K562 (cell line): ENCODE data around the gene FNDC4. TPM values are rescaled to one million over a fixed set of nuclear protein-coding genes. Genes with fewer than 3 reads are reported as not detected.

ENCODE experiments used
- ATAC-seq: fragments of 200-7000 bp; cut with Tn5 transposase; 3 replicates; pipeline ENCODE4 v1.9.1; 2020; ENCODE audit warnings: moderate library complexity
- BruUV-seq: library from RNA; stranded (reverse); fragments of 400-500 nt; replicated peaks from 2 replicates; lab custom pipeline; 2021; lab: Mats Ljungman, UMichigan
- CTCF ChIA-PET: fragments of 300-600 bp; formaldehyde crosslinking; extraction: SDS; loops from one replicate; lab custom pipeline; 2021; ENCODE audit warnings: low intra/inter-chr PET ratio; lab: Yijun Ruan, JAX
- POLR2A ChIA-PET: fragments of 300-600, 350-650 bp; sonication (Branson Sonifier 250); formaldehyde crosslinking; extraction: SDS; loops from one replicate; lab custom pipeline; 2021; ENCODE audit warnings: antibody characterized with exemption, inconsistent platforms; lab: Yijun Ruan, JAX
- DNase-seq, 4 experiments: peaks; one replicate each; pipeline versions ENCODE4 v3.0.0 to v3.0.0-alpha.2; 2011 to 2018; ENCODE audit warnings: low spot score in 3 of 4, mixed read lengths in 3 of 4; ENCODE audit errors: extremely low read depth in 1 of 4
- FAIRE-seq: peaks from 2 replicates; lab custom pipeline; 2011; peaks lifted over from hg19 to GRCh38; lab: Jason Lieb, UNC
- H2AFZ ChIP-seq: 2 replicates; pipeline ENCODE4 v1.6.0; 2011; ENCODE audit warnings: low read depth, low read length, control low read depth, inconsistent platforms
- H3K27ac ChIP-seq: fragments of 200-600 bp; 3 replicates; pipeline ENCODE4 v1.8.0; 2011; ENCODE audit warnings: low read depth, mild to moderate bottlenecking, control low read depth, inconsistent platforms, low read length, moderate library complexity, mixed read lengths; ENCODE audit errors: extremely low read depth
- H3K27me3 ChIP-seq, 2 experiments: fragments of 300-600 bp in 1 of 2; 2 replicates in 1 of 2; 3 replicates in 1 of 2; pipeline versions ENCODE4 v1.6.0 to v1.8.0; 2011; ENCODE audit warnings: inconsistent platforms in 2 of 2, low read length in 2 of 2, mild to moderate bottlenecking in 1 of 2, mixed read lengths in 1 of 2, moderate library complexity in 1 of 2; ENCODE audit not compliant: control insufficient read depth in 2 of 2, insufficient read depth in 2 of 2
- H3K36me3 ChIP-seq: fragments of 300-600 bp; 3 replicates; pipeline ENCODE4 v1.8.0; 2011; ENCODE audit warnings: mild to moderate bottlenecking, low read length, inconsistent platforms; ENCODE audit not compliant: control insufficient read depth, insufficient read depth
- H3K4me1 ChIP-seq, 2 experiments: fragments of 200-600 bp in 1 of 2; replicated peaks in 1 of 2; 2 replicates in 1 of 2; 3 replicates in 1 of 2; pipeline versions ENCODE4 v1.5.1 to v1.8.0; 2011; ENCODE audit warnings: inconsistent platforms in 2 of 2, low read length in 2 of 2, mild to moderate bottlenecking in 1 of 2, mixed read lengths in 1 of 2, moderate library complexity in 1 of 2; ENCODE audit not compliant: control insufficient read depth in 2 of 2, insufficient read depth in 2 of 2
- H3K4me2 ChIP-seq: 2 replicates; pipeline ENCODE4 v1.6.1; 2011; ENCODE audit warnings: low read length, control low read depth, inconsistent platforms, mixed read lengths; ENCODE audit not compliant: insufficient read depth
- H3K4me3 ChIP-seq: fragments of 200-600 bp; sonication (generic), shearing (Covaris generic); 2 replicates; pipeline ENCODE4 v1.5.1; 2016; ENCODE audit warnings: control low read depth, inconsistent platforms
- H3K79me2 ChIP-seq: fragments of 200-600 bp; 3 replicates; pipeline ENCODE4 v1.8.0; 2011; ENCODE audit warnings: low read length, inconsistent platforms; ENCODE audit not compliant: control insufficient read depth, insufficient read depth
- H3K9ac ChIP-seq, 2 experiments: 2 replicates each; pipeline versions ENCODE4 v1.6.0 to v1.6.1; 2011; ENCODE audit warnings: low read depth in 2 of 2, low read length in 2 of 2, control low read depth in 1 of 2, inconsistent platforms in 1 of 2, mild to moderate bottlenecking in 1 of 2, mixed read lengths in 1 of 2; ENCODE audit not compliant: insufficient read depth in 1 of 2
- H3K9me1 ChIP-seq: one replicate; pipeline ENCODE4 v1.6.0; 2011; ENCODE audit warnings: inconsistent platforms, mild to moderate bottlenecking, low read length, moderate library complexity; ENCODE audit not compliant: control insufficient read depth, insufficient read depth
- H3K9me3 ChIP-seq: replicated peaks from 2 replicates; pipeline ENCODE4 v1.5.1; 2011; ENCODE audit warnings: low read depth, low read length, inconsistent platforms; ENCODE audit not compliant: control insufficient read depth, insufficient read depth
- H4K20me1 ChIP-seq: replicated peaks from 2 replicates; pipeline ENCODE4 v1.6.1; 2011; ENCODE audit warnings: low read length, inconsistent platforms, mixed read lengths; ENCODE audit not compliant: control insufficient read depth, insufficient read depth
- RBBP5 ChIP-seq: fragments of 200-600 bp; sonication (generic); IDR thresholded peaks from 2 replicates; pipeline ENCODE4 v1.6.1; 2012; ENCODE audit warnings: borderline replicate concordance, mild to moderate bottlenecking, low read length, control low read depth, inconsistent platforms; ENCODE audit not compliant: insufficient read depth, poor library complexity, severe bottlenecking
- THAP12 ChIP-seq: fragments of 250-450 bp; sonication (Bioruptor Pico); IDR thresholded peaks from 2 replicates; pipeline ENCODE4 v1.9.0; 2021; ENCODE audit warnings: mild to moderate bottlenecking, inconsistent platforms
- WGBS: fragments of 100-300 bp; shearing (Covaris generic); methylation state at CpG from one replicate; pipeline ENCODE4 v1.1.6; 2016; ENCODE audit warnings: low coverage, mixed read lengths; ENCODE audit not compliant: insufficient coverage; ENCODE audit errors: missing lambda C conversion rate; 5-methylcytosine and 5-hydroxymethylcytosine counted together
- in situ Hi-C: fragments of 300-500 bp; cut with MboI; formaldehyde crosslinking; loops from 4 replicates; pipeline ENCODE4 v1.15.0; 2018; ENCODE audit warnings: inconsistent platforms, mixed read lengths
- intact Hi-C: fragments of 100-400 bp; cut with micrococcal nuclease; formaldehyde crosslinking; loops from 2 replicates; pipeline ENCODE4 v1.14.2; 2022
- polyA plus RNA-seq, 8 experiments: library from polyadenylated mRNA; depleted of rRNA in 4 of 8; stranded (reverse) in 5 of 8; unstranded in 3 of 8; fragments of >200 nt; fragmentation: Nextera tagmentation in 2 of 8; fragmentation: Illumina TruSeq in 1 of 8; extraction: Ambion mirVana in 2 of 8; extraction: Trizol in 1 of 8; gene quantifications; 2 replicates each; pipeline versions ENCODE4 v1.2.1 to v1.2.3, GENCODE V29; 2011 to 2014; ENCODE audit warnings: inconsistent platforms in 1 of 8, missing spikeins in 1 of 8
- total RNA-seq, 7 experiments: library from RNA; depleted of rRNA in 6 of 7; stranded (reverse); fragments of >200 nt in 6 of 7; fragmentation: Illumina TruSeq in 2 of 7; extraction: Trizol in 2 of 7; gene quantifications; 2 replicates each; pipeline versions ENCODE4 v1.2.1 to v1.2.3, GENCODE V29; 2011 to 2021; ENCODE audit warnings: low replicate concordance in 1 of 7

The FNDC4 gene
- total and polyA plus RNA-seq, 9 of the 15 experiments (the other 6 are each of a cell fraction or from before 2014, with no cell fraction given), result 0.28 to 4.9 (median 2.3) TPM

GRCh38 chr2:27445615-27446014, 49.4 kb downstream of the FNDC4 start:
- BruUV-seq, result no TSS peak
- ATAC-seq (no peak), DNase-seq (no peak)

More at GRCh38 chr2:27445615-27446014, 49.4 kb downstream of the FNDC4 start:
- Histone ChIP-seq H3K27ac (no peak overlapping the region), H3K9me3 (no peaks in the 10 kb centered on the region), H3K4me2 (no peak overlapping the region), H3K4me1 (peaks cover 11 to 22% of the 10 kb centered on the region in 2 experiments; a peak in 4 of 5 replicates), H3K36me3 (peaks cover 52% of the 10 kb centered on the region; the same call in 2 of the 3 replicates), H3K9me1 (peaks cover 4% of the 10 kb centered on the region), H3K9ac (no peak overlapping the region), H2AFZ (no peak overlapping the region), H3K79me2 (no peaks in the 10 kb centered on the region), H3K27me3 (no peaks in the 10 kb centered on the region), H3K4me3 (no peak overlapping the region), H4K20me1 (no peaks in the 10 kb centered on the region)
- no peak for FAIRE-seq
- no peak for TF ChIP-seq RBBP5
- TF ChIP-seq THAP12 (CRISPR knock-in tag), result no peak
- intact Hi-C loops, result no loop called here
- ChIA-PET CTCF (no interaction called here), POLR2A (interaction anchor here (0.9 to 1.5 kb wide), 3 partner anchors 15 to 45 kb away, joined by 3 to 5 read pairs (median 5); partner anchors contain the start of gene PPM1G)
- 83% methylated on average over 8 of the region's 8 CpGs for WGBS
- in situ Hi-C loops, result no loop called here
